GM12872 (cell line): ENCODE data around the gene SCAMP5.
A peak's percentile ranks its signal among the peaks of the same experiment; 100 is the strongest.

Experiments used
- TF ChIP-seq, protein P1 (sequence below): IDR thresholded peaks from 3 replicates; pipeline ENCODE4 v1.5.1; 2011; ENCODE audit warnings: low read depth, mild to moderate bottlenecking, low read length, moderate library complexity; ENCODE audit not compliant: insufficient read depth

SCAMP5 gene

DNA sequence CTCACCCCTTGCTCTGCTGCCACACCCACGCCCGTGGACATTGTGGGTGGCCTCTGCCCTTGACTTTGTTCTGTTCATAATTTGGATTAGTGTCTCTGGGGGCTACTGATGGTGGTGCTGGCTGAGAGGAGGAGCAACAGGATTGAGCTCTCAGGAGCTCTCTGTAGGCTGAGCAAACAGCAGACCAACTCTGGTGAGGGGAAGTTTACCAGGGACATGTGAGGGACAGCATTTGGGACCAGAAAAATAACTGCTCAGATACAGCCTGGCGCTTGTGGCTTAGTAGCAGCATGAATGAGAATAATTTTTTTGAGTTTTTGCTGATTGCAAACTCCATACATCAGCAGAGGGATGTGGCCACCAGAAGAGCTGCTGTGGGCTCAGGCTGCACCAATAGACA, 42.9 kb downstream of the SCAMP5 start:
- TF ChIP-seq, protein P1, sequence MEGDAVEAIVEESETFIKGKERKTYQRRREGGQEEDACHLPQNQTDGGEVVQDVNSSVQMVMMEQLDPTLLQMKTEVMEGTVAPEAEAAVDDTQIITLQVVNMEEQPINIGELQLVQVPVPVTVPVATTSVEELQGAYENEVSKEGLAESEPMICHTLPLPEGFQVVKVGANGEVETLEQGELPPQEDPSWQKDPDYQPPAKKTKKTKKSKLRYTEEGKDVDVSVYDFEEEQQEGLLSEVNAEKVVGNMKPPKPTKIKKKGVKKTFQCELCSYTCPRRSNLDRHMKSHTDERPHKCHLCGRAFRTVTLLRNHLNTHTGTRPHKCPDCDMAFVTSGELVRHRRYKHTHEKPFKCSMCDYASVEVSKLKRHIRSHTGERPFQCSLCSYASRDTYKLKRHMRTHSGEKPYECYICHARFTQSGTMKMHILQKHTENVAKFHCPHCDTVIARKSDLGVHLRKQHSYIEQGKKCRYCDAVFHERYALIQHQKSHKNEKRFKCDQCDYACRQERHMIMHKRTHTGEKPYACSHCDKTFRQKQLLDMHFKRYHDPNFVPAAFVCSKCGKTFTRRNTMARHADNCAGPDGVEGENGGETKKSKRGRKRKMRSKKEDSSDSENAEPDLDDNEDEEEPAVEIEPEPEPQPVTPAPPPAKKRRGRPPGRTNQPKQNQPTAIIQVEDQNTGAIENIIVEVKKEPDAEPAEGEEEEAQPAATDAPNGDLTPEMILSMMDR: no peak

DNA sequence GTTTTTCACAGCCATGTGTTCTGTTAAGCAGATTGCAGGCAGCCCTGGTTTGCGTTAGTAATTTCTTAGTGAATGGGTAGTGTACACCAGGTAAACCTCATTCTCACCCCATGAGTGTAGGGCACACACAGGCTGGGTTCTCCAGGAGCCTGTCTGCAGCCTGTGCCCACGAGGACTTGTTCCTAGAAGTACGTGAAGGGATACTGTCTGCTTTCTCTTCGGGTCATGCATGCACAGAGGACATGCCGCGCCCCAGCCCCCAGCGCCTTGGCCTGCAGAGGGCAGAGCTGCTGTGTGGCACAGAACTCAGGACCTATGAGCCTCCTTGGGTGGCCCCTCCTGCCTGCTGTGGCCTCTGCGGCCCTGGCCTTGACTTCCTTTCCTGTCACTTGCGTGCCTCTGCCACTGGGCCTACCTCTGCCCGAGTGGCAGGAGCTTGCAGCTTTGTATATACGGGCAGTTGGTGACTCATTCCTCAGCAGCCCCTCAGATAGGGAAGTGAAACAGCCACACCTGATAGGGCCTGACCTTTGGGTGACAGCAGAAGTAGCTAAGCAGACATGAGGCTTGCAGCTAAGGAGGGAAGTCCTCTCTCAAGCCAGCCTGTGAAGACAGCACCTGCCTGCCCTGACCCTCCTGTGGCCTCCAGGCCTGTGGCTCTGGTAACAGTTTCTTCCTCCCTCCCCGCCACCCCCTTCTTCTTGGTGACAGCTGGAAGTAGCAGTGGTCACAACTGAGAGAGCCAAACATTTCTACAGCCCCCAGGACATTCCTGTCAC, 47.6 kb downstream of the SCAMP5 start:
- TF ChIP-seq, protein P1: peak; percentile 93

DNA sequence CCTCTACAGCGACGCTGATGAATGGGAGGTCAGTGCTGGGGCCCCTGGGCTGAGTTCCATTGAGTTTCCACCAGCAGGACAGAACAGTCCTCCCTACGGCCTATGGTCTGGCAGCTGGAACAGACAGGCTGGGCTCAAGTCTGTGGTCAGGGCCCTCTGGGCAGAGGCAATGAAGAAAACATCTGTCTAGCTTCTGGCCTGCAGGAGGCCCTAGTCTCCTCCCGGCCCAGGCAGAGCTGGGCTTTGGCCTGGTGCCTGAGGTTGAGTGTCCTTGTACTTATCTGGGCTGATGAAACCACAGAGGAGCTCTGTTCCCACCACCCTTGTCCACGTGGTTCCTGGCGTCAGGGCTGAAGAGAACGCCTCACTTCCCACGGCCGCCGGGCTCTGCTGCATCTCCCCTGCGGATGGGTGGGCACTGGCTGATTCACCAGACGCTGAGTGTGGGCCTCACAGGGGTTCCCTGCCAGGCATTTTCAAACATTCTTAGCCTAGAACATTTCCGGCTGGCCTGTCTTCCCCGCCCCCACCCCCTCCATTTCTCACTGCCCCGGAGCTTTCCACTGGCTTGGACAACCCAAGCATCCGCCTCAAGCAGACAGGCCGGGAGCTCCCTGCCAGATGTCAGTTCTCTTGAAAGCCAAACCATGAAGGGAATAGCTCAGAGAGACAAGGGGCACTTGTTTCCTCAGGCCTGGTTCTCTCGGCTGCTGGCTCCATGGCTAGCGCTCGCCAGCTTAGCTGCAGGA, 48.3 kb downstream of the SCAMP5 start:
- TF ChIP-seq, protein P1: peak; percentile 61

DNA sequence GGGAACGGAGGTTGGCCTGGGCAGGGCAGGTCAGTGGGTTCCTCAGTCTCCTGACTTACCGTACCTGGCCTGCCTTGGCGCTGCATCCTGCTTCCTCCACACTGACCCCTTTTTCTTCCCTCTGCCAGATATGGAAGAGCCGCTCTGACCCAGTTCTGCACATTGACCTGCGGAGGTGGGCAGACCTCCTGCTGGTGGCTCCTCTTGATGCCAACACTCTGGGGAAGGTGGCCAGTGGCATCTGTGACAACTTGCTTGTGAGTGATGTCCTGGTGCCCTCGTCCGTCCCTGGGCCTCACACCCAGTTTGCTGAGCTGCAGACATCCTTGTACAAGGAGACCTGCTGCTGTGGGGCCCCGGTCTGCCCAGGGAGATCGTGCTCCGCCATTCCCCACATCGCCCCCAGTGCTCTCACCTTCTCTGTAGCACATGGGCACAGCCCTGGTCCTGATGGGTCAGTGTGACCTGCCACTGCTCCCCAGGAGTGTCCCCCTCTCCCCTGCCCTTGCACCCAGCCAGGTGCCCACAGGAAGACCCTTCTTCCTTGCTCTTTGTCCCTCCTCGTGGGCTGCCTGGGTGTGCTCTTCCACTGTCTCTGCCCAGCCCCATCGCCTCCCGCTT, 49.0 kb downstream of the SCAMP5 start:
- TF ChIP-seq, protein P1: no peak

DNA sequence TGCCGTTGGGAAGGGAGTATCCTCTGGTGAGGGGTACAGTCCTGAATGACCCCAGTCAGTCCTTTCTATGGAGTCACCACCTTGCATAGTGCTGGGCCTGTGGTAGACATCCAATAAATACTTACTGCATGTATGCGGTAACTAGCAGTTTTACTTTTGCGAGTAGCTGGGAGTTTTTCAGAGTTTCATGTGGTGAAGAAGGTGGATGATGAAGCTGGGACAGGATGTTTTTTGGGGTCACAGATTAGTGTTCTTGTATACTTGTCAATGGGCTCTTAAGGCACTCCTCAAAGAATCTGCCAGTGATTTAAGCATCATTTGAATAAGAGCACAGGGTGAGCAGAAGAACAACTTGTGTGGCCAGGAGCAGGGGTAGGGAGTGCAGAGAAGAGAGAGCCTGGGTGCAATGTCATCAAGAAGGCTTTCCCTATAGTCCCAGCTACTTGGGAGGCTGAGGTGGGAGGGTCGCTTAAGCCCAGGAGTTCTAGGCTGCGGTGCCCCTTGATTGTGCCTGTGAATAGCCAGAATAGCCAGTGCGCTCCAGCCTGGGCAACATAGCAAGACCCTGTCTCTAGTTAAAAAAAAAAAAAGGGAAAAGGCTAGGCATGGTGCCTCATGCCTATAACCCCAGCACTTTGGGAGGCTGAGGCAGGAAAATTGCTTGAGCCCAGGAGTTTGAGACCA, 50.1 kb downstream of the SCAMP5 start:
- TF ChIP-seq, protein P1: no peak

DNA sequence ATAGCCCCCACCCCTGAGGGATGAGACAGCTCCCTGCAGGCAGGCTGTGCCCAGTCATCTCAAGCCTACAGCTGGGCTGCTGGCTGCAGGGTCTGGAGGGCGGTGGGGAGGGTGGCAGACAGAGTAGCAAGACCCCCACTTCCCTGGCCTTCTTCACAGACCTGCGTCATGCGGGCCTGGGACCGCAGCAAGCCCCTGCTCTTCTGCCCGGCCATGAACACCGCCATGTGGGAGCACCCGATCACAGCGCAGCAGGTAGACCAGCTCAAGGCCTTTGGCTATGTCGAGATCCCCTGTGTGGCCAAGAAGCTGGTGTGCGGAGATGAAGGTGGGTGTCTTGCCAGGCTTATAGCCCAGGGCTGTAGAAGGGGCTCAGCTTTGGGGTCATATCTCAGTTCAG, 53.0 kb downstream of the SCAMP5 start:
- TF ChIP-seq, protein P1: no peak

DNA sequence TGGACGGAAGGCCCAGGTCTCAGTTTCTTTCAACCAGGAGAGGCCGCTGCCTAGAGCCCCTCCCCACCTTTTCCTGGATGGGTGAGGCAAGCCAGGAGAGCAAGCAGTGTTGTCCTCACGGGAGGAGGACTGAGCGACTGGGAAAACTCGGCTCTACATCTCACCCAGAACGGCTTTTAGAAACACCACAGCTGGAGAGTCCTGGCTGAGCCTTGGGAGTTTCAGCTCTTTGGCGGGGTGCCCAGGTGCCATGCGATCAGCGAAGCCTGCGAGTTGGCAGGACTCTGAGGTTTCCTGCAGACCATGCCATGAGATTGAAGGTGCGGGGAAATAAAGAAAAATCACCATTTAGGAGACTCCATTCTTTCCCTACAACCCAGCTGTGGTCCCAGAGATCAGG, 54.0 kb downstream of the SCAMP5 start:
- TF ChIP-seq, protein P1: no peak
